ENCODE measurements around the gene BIRC6.
"Not testable (repeated sequence)": the region's sequence is repeated elsewhere in the genome, so short reads cannot be mapped to it uniquely, and the experiment has no call there.

BIRC6 gene

GRCh38 chr2:32617599-32618189 is 260.9 kb downstream of the BIRC6 start:
- DNase-seq, result no peak

GRCh38 chr2:32622570-32623310 is 265.9 kb downstream of the BIRC6 start:
- DNase-seq, result no peak

- no peak for DNase-seq
These were observed 266.5 kb downstream of the BIRC6 start for GRCh38 chr2:32623311-32623706.

GRCh38 chr2:32624812-32625211 is 268.0 kb downstream of the BIRC6 start:
- no peak for DNase-seq

- no peak for DNase-seq
These were observed 269.9 kb downstream of the BIRC6 start for GRCh38 chr2:32626639-32627221.

GRCh38 chr2:32627441-32627813 is 270.6 kb downstream of the BIRC6 start:
- DNase-seq, result no peak

GRCh38 chr2:32627814-32628579 is 271.2 kb downstream of the BIRC6 start, which contains the start of gene TTC27:
Gene TTC27 (plus strand): TSS chr2:32628050. CDS start chr2:32628293, 243 bp downstream.
- peak; percentile 90 for DNase-seq

- DNase-seq, result no peak
These were observed 275.3 kb downstream of the BIRC6 start for GRCh38 chr2:32632089-32632488.

- no peak for DNase-seq
These were observed 276.2 kb downstream of the BIRC6 start for GRCh38 chr2:32633040-32633439.

- DNase-seq, result not testable (repeated sequence)
These were observed 281.7 kb downstream of the BIRC6 start for GRCh38 chr2:32638548-32638947.

- DNase-seq, result no peak
These were observed 284.4 kb downstream of the BIRC6 start for GRCh38 chr2:32641180-32641579.

GRCh38 chr2:32647180-32647651 is 290.4 kb downstream of the BIRC6 start:
- no peak for DNase-seq

- no peak for DNase-seq
These were observed 295.9 kb downstream of the BIRC6 start for GRCh38 chr2:32652555-32653209.

GRCh38 chr2:32656069-32656468 is 299.2 kb downstream of the BIRC6 start:
- DNase-seq, result no peak

GRCh38 chr2:32663864-32664263 is 307.0 kb downstream of the BIRC6 start:
- no peak for DNase-seq

GRCh38 chr2:32666704-32667103 is 309.9 kb downstream of the BIRC6 start:
- no peak for DNase-seq

- DNase-seq, result no peak
These were observed 311.4 kb downstream of the BIRC6 start for GRCh38 chr2:32668254-32668653.

Measured in T-helper 9 cell (primary cell).